DOHH2 (cell line): ENCODE measurements around the gene FAM180B.

Experiments
- H3F3A ChIP-seq: fragments of 200-600 bp; sonication (generic), shearing (Covaris generic); 2 replicates; pipeline ENCODE4 v1.6.0; 2016; ENCODE audit warnings: antibody characterized with exemption, mild to moderate bottlenecking; ENCODE audit not compliant: control insufficient read depth, insufficient read depth
- H3K27ac ChIP-seq: fragments of 200-600 bp; sonication (generic); 2 replicates; pipeline ENCODE4 v1.5.1; 2014; ENCODE audit warnings: low read depth, mild to moderate bottlenecking, low read length, moderate library complexity
- H3K27me3 ChIP-seq: fragments of 200-600 bp; sonication (generic); 2 replicates; pipeline ENCODE4 v1.6.1; 2014; ENCODE audit warnings: mild to moderate bottlenecking, low read length, mixed read lengths; ENCODE audit not compliant: control insufficient read depth
- H3K36me3 ChIP-seq: fragments of 200-600 bp; sonication (generic); 2 replicates; pipeline ENCODE4 v1.6.1; 2014; ENCODE audit warnings: mild to moderate bottlenecking, low read length, moderate library complexity, mixed read lengths; ENCODE audit not compliant: control insufficient read depth
- H3K4me1 ChIP-seq: fragments of 200-600 bp; sonication (generic); 2 replicates; pipeline ENCODE4 v1.6.1; 2014; ENCODE audit warnings: mild to moderate bottlenecking, low read length, mixed read lengths; ENCODE audit not compliant: control insufficient read depth
- H3K4me2 ChIP-seq: fragments of 200-600 bp; sonication (generic); 2 replicates; pipeline ENCODE4 v1.6.0; 2014; ENCODE audit warnings: mild to moderate bottlenecking, low read length, moderate library complexity
- H3K4me3 ChIP-seq: fragments of 200-600 bp; sonication (generic); 2 replicates; pipeline ENCODE4 v1.5.1; 2014; ENCODE audit warnings: mild to moderate bottlenecking, low read length, mixed read lengths
- H3K79me2 ChIP-seq: fragments of 200-600 bp; sonication (generic); 2 replicates; pipeline ENCODE4 v1.6.1; 2014; ENCODE audit warnings: mild to moderate bottlenecking, low read length, mixed read lengths; ENCODE audit not compliant: control insufficient read depth
- H3K9me2 ChIP-seq: fragments of 200-600 bp; sonication (generic); replicated peaks from 2 replicates; pipeline ENCODE4 v1.6.1; 2014; ENCODE audit warnings: mild to moderate bottlenecking, low read length, mixed read lengths; ENCODE audit not compliant: control insufficient read depth
- H3K9me3 ChIP-seq: fragments of 200-600 bp; sonication (generic); 2 replicates; pipeline ENCODE4 v1.6.1; 2014; ENCODE audit warnings: antibody characterized with exemption, low read length, mixed read lengths; ENCODE audit not compliant: control insufficient read depth, insufficient read depth
- H4K20me1 ChIP-seq: fragments of 200-600 bp; sonication (generic); 2 replicates; pipeline ENCODE4 v1.6.0; 2014; ENCODE audit warnings: low read depth, mild to moderate bottlenecking, antibody characterized with exemption, low read length, moderate library complexity; ENCODE audit not compliant: control insufficient read depth, insufficient read depth
- CTCF ChIP-seq: fragments of 200-600 bp; sonication (generic); IDR thresholded peaks from one replicate; pipeline ENCODE4 v1.5.1; 2014; ENCODE audit warnings: antibody characterized with exemption, mild to moderate bottlenecking, low read depth, low read length; ENCODE audit not compliant: poor library complexity, severe bottlenecking
- EZH2phosphoT487 ChIP-seq: fragments of 200-600 bp; sonication (generic); IDR thresholded peaks from 2 replicates; pipeline ENCODE4 v1.6.1; 2017; ENCODE audit warnings: borderline replicate concordance, mild to moderate bottlenecking, antibody characterized with exemption, low read length, moderate library complexity, mixed read lengths

The FAM180B gene

GRCh38 chr11:47589977-47590861 is 3.7 kb downstream of the FAM180B start:
- Histone ChIP-seq H3K27me3 (peaks cover 25% of the 10 kb centered on the region), H3K4me3 (no peak overlapping the region), H3K4me2 (no peak overlapping the region), H3K79me2 (no peaks in the 10 kb centered on the region), H4K20me1 (no peaks in the 10 kb centered on the region), H3K36me3 (peaks cover 4% of the 10 kb centered on the region), H3K27ac (no peak overlapping the region), H3K9me2 (no peaks in the 10 kb centered on the region), H3K4me1 (peaks cover 7% of the 10 kb centered on the region; the same call in 1 of the 2 replicates), H3K9me3 (no peaks in the 10 kb centered on the region), H3F3A (no peaks in the 10 kb centered on the region)
- no peak for TF ChIP-seq CTCF
- no peak for TF ChIP-seq EZH2phosphoT487

DNA sequence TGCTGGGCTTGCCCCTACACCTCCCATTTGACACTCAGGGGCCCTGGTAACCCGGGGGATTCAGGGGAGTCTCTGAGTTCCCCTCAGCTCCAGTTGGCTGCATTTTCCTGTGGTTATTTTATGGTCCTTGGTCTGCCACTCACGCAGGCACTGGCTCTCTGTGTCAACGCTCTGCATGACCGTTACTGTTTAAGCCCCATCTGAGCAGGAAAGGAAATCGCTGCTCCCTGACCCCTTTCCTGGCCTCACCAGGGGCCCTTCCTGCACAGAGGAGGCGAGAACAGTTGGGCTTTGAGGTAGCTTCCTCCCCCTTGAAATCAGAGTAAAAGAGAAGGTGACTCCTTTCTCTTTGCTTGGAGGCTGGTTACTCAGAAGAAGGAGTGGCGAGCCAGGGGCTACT is 5.3 kb downstream of the FAM180B start:
- no peak overlapping the region for H3K4me2 ChIP-seq

GRCh38 chr11:47592251-47592650 is 5.8 kb downstream of the FAM180B start:
- no peaks in the 10 kb centered on the region for H3F3A ChIP-seq
- no peak overlapping the region for H3K4me3 ChIP-seq
- no peak overlapping the region for H3K4me2 ChIP-seq
- H4K20me1 ChIP-seq, result no peaks in the 10 kb centered on the region
- no peaks in the 10 kb centered on the region for H3K9me2 ChIP-seq
- H3K9me3 ChIP-seq, result no peaks in the 10 kb centered on the region
- H3K4me1 ChIP-seq, result peaks cover 7% of the 10 kb centered on the region; the same call in 1 of the 2 replicates
- H3K27ac ChIP-seq, result no peak overlapping the region
- H3K79me2 ChIP-seq, result no peaks in the 10 kb centered on the region
- no peak for TF ChIP-seq CTCF
- peaks cover 25% of the 10 kb centered on the region for H3K27me3 ChIP-seq
- H3K36me3 ChIP-seq, result no peaks in the 10 kb centered on the region

More for the DNA sequence above, 5.3 kb downstream of the FAM180B start:
- Histone ChIP-seq H3F3A (no peaks in the 10 kb centered on the region), H3K36me3 (no peaks in the 10 kb centered on the region; the same call in 1 of the 2 replicates), H3K4me3 (no peak overlapping the region), H4K20me1 (no peaks in the 10 kb centered on the region), H3K9me3 (no peaks in the 10 kb centered on the region), H3K79me2 (no peaks in the 10 kb centered on the region), H3K27me3 (peaks cover 25% of the 10 kb centered on the region), H3K27ac (no peak overlapping the region), H3K4me1 (peaks cover 7% of the 10 kb centered on the region; the same call in 1 of the 2 replicates), H3K9me2 (no peaks in the 10 kb centered on the region)
- TF ChIP-seq EZH2phosphoT487, result no peak
- TF ChIP-seq CTCF, result no peak
